Measurements from ENCODE around the gene MTX1. TPM values are rescaled to one million over a fixed set of nuclear protein-coding genes. Genes with fewer than 3 reads are reported as not detected.

The MTX1 gene
- total and polyA plus RNA-seq, 2 of the 4 experiments (the other 2 are of a cell fraction): 67.2 to 73.7 TPM

- TF ChIP-seq POLR2A (IDR thresholded peaks at IDR 0.05; ENCODE audit: low read depth, low read length) (no peak), RCOR1 (IDR thresholded peaks at IDR 0.05; ENCODE audit: insufficient replicate concordance, low read length) (no peak), SMC3 (IDR thresholded peaks at IDR 0.05; ENCODE audit: low read depth, low read length) (no peak)
Observed at GRCh38 chr1:155205035-155205434, 3.5 kb upstream of the MTX1 start (continued).

DNA sequence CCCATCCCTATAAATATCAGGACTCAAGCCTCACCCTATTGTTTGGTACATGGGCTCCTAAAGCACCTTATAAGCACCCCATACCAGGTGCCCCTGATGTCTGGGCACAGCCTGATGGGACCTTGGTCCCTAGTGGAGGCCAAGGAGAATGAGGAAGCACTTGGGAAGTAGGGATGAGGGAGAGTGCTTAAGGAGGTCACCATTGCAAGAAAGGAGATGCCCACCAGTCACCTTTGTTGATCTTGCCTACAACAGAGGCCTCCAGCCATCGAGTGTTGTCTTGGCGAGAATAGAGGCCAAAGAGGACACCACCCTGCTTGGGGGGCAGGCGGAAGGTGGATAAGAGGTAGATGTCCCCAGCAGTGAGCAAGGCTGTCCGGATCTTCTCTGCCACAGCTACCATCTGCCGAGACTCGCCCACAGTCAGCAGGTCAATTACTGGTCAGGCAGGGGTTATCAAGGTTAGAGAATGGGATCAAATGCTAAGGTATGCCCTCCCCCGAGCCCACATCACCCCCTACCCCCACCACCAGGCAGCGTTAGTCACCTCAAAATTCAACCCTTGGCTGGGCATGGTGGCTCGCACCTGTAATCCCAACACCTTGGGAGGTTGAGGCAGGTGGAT, 2.4 kb upstream of the MTX1 start:
- Histone ChIP-seq H3K4ac (ENCODE audit: low read depth, low read length) (no peak overlapping the region), H2AFZ (replicated peaks; ENCODE audit: low read length, poor library complexity) (no peak overlapping the region), H2BK15ac (ENCODE audit: low read depth, low read length) (no peak overlapping the region), H4K20me1 (ENCODE audit: insufficient read depth, low read length) (no peaks in the 10 kb centered on the region), H4K91ac (ENCODE audit: insufficient read depth, low read depth, low read length) (no peak overlapping the region), H3K36me3 (ENCODE audit: control insufficient read depth, insufficient read depth, low read length) (peaks cover 7% of the 10 kb centered on the region; the same call in 1 of the 2 replicates), H3K4me3 (ENCODE audit: insufficient read depth, low read depth, low read length) (no peak overlapping the region), H3K56ac (ENCODE audit: extremely low read depth, insufficient read depth, low read length) (no peak overlapping the region), H4K5ac (ENCODE audit: low read depth, low read length) (no peak overlapping the region), H3K9me1 (ENCODE audit: insufficient read depth, low read length) (peaks cover 6% of the 10 kb centered on the region; the same call in 1 of the 2 replicates), H3K9ac (ENCODE audit: low read depth, low read length) (no peak overlapping the region), H3K18ac (ENCODE audit: low read depth, low read length) (no peak overlapping the region), H3K9me3 (ENCODE audit: control insufficient read depth, insufficient read depth, low read length) (no peaks in the 10 kb centered on the region), H3K4me1 (ENCODE audit: control insufficient read depth, insufficient read depth, low read length) (peaks cover 15% of the 10 kb centered on the region), H4K8ac (ENCODE audit: low read depth in 2 of 2, low read length in 2 of 2) (no peak overlapping the region), H3K27ac (ENCODE audit: insufficient read depth, low read length) (no peak overlapping the region), H2BK120ac (ENCODE audit: low read depth, low read length) (no peak overlapping the region), H2AK9ac (replicated peaks; ENCODE audit: low read depth, low read length, poor library complexity) (no peak overlapping the region), H3K23ac (ENCODE audit: low read depth, low read length) (no peak overlapping the region), H3K14ac (replicated peaks; ENCODE audit: low read depth, low read length) (no peak overlapping the region), H2AK5ac (ENCODE audit: low read depth, low read length) (peak overlapping the region; percentile 38), H3K27me3 (ENCODE audit: control insufficient read depth, insufficient read depth, low read length) (no peaks in the 10 kb centered on the region), H3K4me2 (ENCODE audit: low read depth, low read length) (no peak overlapping the region), H3K79me1 (ENCODE audit: low read depth in 1 of 2, low read length in 2 of 2) (peaks cover 13 to 24% of the 10 kb centered on the region in 2 experiments), H2BK20ac (ENCODE audit: low read depth, low read length) (no peak overlapping the region), H2BK5ac (ENCODE audit: low read depth, low read length, poor library complexity, severe bottlenecking) (no peak overlapping the region)
- ATAC-seq (ENCODE audit: low read depth) (no peak), DNase-seq (no peak)
- in situ Hi-C loops (cut with MboI; ENCODE audit: low sequenced_read_pairs) (no loop called here), dilution Hi-C loops (cut with HindIII; ENCODE audit: low sequenced_read_pairs, unreplicated experiment) (no loop called here), intact Hi-C loops (cut with micrococcal nuclease) (loop anchor here (10.0 kb wide), 2 partner anchors 119 to 389 kb away; partner anchors contain the start of gene RUSC1)
- CTCF ChIA-PET: interaction anchor here (0.6 to 1.3 kb wide), 2 partner anchors 19 to 85 kb away, joined by 4 to 18 read pairs; no protein-coding TSS in a partner anchor
- no CpG with 5 or more reads among the region's 9 CpGs for WGBS, 2 experiments (ENCODE audit: extremely low coverage in 2 of 2, insufficient read length in 1 of 2)
- POLR2A ChIA-PET (ENCODE audit: unreplicated experiment): no interaction called here
- BruUV-seq (replicated peaks): no TSS peak
- TF ChIP-seq MXI1 (IDR thresholded peaks at IDR 0.05; ENCODE audit: borderline replicate concordance, low read depth, low read length): no peak
- no peak for TF ChIP-seq SMC3 (IDR thresholded peaks at IDR 0.05; ENCODE audit: low read depth, low read length)
- TF ChIP-seq FOS (IDR thresholded peaks at IDR 0.05; ENCODE audit: low read depth, low read length): no peak
- no peak for TF ChIP-seq USF2 (IDR thresholded peaks at IDR 0.05; ENCODE audit: low read depth, low read length)
- TF ChIP-seq RCOR1 (IDR thresholded peaks at IDR 0.05; ENCODE audit: insufficient replicate concordance, low read length): no peak
- no peak for TF ChIP-seq CTCF (conservative IDR thresholded peaks at IDR 0.05; ENCODE audit: low read depth, low read length)
- TF ChIP-seq, protein P1, sequence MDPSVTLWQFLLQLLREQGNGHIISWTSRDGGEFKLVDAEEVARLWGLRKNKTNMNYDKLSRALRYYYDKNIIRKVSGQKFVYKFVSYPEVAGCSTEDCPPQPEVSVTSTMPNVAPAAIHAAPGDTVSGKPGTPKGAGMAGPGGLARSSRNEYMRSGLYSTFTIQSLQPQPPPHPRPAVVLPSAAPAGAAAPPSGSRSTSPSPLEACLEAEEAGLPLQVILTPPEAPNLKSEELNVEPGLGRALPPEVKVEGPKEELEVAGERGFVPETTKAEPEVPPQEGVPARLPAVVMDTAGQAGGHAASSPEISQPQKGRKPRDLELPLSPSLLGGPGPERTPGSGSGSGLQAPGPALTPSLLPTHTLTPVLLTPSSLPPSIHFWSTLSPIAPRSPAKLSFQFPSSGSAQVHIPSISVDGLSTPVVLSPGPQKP (IDR thresholded peaks at IDR 0.05; ENCODE audit: borderline replicate concordance, low read depth, low read length): no peak
- no peak for TF ChIP-seq NFE2L2 (IDR thresholded peaks at IDR 0.05; ENCODE audit: low read depth, low read length)
- no peak for TF ChIP-seq RFX5 (IDR thresholded peaks at IDR 0.05; ENCODE audit: low read depth, low read length)
- TF ChIP-seq RAD21 (IDR thresholded peaks at IDR 0.05; ENCODE audit: low read length): no peak
- no peak for TF ChIP-seq POLR2A (IDR thresholded peaks at IDR 0.05; ENCODE audit: low read depth, low read length)
- TF ChIP-seq MAFK (IDR thresholded peaks at IDR 0.05; ENCODE audit: low read depth, low read length): no peak
- TF ChIP-seq BHLHE40 (IDR thresholded peaks at IDR 0.05; ENCODE audit: low read depth, low read length): no peak
